Measurements from ENCODE around the gene RBFOX1. TPM values are rescaled to one million over a fixed set of nuclear protein-coding genes. Genes with fewer than 3 reads are reported as not detected.

RBFOX1 gene
- total RNA-seq, 2 donors from 2014 or later: not detected

DNA sequence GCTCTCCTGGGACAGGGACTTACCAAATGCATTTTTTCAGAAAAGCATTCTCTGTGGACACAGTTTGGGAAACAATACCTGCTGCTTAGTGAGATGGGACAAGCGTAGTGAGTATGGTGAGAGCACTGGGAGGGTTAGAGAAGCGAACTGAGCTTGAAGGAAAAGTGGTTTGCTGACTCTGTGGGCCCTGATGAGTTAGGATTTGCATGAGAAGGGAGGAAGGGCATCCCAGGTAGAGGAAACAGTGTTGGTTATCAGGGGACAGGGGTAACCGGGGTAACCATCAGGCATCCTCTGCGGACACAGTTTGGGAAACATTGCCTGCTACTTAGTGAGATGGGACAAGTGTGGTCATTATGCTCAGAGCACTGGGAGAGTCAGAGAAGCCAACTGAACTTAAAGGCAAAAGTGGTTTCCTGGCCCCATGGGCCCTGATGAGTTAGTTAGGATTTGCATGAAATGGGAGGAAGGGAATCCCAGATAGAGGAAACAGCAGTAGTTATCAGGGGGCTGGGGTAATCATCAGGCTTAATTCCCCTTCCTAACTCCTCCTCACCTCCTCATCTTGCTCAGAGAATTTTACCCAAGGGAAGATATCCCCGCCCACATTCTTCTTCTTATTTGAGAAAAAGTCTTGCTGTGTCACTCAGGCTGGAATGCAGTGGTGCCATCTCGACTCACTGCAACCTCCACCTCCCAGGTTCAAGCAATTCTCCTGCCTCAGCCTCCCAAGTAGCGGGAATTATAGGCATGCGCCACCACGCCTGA is 319.3 kb downstream of the RBFOX1 start:
- Histone ChIP-seq H3K9me3 (no peaks in the 10 kb centered on the region), H3K4me1 (no peaks in the 10 kb centered on the region), H3K27me3 (no peaks in the 10 kb centered on the region), H3K27ac (no peak overlapping the region), H3K36me3 (replicated peaks in 1 of 2; ENCODE audit: insufficient read depth in 1 of 2, low read depth in 2 of 2) (no peaks in the 10 kb centered on the region), H3K4me3 (no peak overlapping the region)
- intact Hi-C loops (cut with DNase I): no loop called here
- TF ChIP-seq, protein P1, sequence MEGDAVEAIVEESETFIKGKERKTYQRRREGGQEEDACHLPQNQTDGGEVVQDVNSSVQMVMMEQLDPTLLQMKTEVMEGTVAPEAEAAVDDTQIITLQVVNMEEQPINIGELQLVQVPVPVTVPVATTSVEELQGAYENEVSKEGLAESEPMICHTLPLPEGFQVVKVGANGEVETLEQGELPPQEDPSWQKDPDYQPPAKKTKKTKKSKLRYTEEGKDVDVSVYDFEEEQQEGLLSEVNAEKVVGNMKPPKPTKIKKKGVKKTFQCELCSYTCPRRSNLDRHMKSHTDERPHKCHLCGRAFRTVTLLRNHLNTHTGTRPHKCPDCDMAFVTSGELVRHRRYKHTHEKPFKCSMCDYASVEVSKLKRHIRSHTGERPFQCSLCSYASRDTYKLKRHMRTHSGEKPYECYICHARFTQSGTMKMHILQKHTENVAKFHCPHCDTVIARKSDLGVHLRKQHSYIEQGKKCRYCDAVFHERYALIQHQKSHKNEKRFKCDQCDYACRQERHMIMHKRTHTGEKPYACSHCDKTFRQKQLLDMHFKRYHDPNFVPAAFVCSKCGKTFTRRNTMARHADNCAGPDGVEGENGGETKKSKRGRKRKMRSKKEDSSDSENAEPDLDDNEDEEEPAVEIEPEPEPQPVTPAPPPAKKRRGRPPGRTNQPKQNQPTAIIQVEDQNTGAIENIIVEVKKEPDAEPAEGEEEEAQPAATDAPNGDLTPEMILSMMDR (IDR thresholded peaks at IDR 0.05): no peak
- no peak for TF ChIP-seq POLR2A (IDR thresholded peaks at IDR 0.05)
- DNase-seq: no peak
- 64 to 69% methylated on average over 9 of the region's 9 CpGs for WGBS, 2 donors
- ATAC-seq: no peak

DNA sequence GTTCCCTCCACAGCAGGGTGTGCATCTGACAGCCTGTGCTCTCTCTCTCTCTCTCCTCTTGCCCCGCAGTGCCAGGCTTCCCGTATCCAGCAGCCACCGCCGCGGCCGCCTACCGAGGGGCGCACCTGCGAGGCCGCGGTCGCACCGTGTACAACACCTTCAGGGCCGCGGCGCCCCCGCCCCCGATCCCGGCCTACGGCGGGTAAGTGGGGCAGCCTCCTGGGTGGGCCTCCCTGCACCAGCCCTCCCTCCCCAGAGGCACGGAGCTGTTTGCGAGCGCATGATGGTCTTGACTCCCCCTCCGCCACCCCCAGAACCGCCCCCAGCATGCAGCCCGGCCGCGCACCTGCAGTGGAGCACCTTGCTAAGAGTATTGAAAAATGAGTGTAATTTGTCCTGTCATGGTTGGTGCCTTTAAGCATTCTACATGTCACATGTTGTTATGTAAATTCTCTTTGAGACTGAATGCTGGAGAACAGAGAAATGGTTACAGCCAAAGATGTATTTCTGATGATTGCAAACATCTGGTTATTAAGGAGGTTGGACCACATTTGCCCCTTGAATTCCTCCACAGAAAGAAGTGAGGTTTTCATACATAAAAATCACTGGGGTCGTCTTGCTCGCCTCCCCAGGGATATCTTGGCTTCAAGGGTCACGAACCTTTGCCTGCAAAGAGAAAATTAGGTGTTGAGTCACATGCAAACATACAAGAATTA is 321.3 kb downstream of the RBFOX1 start:
- TF ChIP-seq POLR2A (IDR thresholded peaks at IDR 0.05): no peak
- TF ChIP-seq, protein P1 (IDR thresholded peaks at IDR 0.05): no peak
- H3K9me3 ChIP-seq: no peaks in the 10 kb centered on the region
- no peaks in the 10 kb centered on the region for H3K27me3 ChIP-seq
- DNase-seq (no peak), ATAC-seq (no peak)
- 48 to 73% methylated on average over 5 to 16 of the region's 32 CpGs for WGBS, 2 donors
- no peak overlapping the region for H3K27ac ChIP-seq
- intact Hi-C loops (cut with DNase I): no loop called here
- no peaks in the 10 kb centered on the region for H3K36me3 ChIP-seq (replicated peaks in 1 of 2; ENCODE audit: insufficient read depth in 1 of 2, low read depth in 2 of 2)
- H3K4me3 ChIP-seq: no peak overlapping the region
- H3K4me1 ChIP-seq: no peaks in the 10 kb centered on the region

DNA sequence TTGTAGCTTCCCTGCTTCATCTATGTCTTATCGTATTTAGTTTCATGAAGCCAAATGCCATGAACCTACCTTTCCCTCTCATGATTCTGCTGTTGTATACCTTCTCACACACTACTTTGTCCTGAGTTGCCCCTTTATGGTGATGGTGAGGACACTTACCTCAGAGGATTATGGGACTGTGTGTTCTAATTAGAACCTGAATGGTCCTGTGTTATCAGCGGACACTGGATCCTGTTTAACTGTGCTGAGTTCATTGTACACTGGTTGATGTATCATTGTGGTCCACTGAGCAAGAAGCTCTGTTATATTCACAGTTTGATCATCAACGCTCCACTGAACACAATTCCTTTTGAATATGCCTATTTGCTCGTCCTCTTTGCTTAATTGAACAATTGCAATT is 343.0 kb downstream of the RBFOX1 start:
- no peaks in the 10 kb centered on the region for H3K36me3 ChIP-seq (replicated peaks in 1 of 2; ENCODE audit: insufficient read depth in 1 of 2, low read depth in 2 of 2)
- no peaks in the 10 kb centered on the region for H3K9me3 ChIP-seq
- TF ChIP-seq, protein P1 (IDR thresholded peaks at IDR 0.05): no peak
- no peak for TF ChIP-seq POLR2A (IDR thresholded peaks at IDR 0.05)
- H3K4me3 ChIP-seq: no peak overlapping the region
- H3K4me1 ChIP-seq: no peaks in the 10 kb centered on the region
- H3K27ac ChIP-seq: no peak overlapping the region
- DNase-seq (no peak), ATAC-seq (no peak)
- 66 to 73% methylated on average over 4 of the region's 4 CpGs for WGBS, 2 donors
- peaks cover 0 to 3% of the 10 kb centered on the region in 2 donors for H3K27me3 ChIP-seq
- intact Hi-C loops (cut with DNase I): no loop called here

DNA sequence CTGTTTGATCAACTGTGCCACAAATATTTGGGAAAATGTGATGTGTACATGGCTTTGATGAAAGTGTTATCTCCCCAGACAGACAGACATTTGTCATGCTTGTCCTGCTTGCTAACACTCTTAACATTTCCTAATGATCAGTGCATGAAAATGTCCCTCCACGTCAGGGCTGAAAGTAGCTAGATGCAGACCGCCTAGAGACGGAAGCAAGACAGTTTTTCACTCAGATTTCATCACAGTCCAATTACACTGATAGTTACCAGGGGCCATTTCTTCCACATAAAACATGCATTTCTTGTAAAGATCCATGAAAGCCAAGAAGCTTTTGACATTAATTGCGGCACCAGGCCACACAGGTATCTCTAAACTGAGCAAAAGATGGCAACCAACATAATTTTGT is 347.7 kb downstream of the RBFOX1 start:
- Histone ChIP-seq H3K27ac (no peak overlapping the region), H3K9me3 (no peaks in the 10 kb centered on the region), H3K4me3 (no peak overlapping the region), H3K36me3 (replicated peaks in 1 of 2; ENCODE audit: insufficient read depth in 1 of 2, low read depth in 2 of 2) (no peaks in the 10 kb centered on the region), H3K4me1 (no peaks in the 10 kb centered on the region), H3K27me3 (peaks cover 0 to 3% of the 10 kb centered on the region in 2 donors)
- 58 to 60% methylated on average over 4 of the region's 4 CpGs for WGBS, 2 donors
- DNase-seq: no peak
- TF ChIP-seq POLR2A (IDR thresholded peaks at IDR 0.05): no peak
- TF ChIP-seq, protein P1 (IDR thresholded peaks at IDR 0.05): no peak
- no peak for ATAC-seq
- intact Hi-C loops (cut with DNase I): no loop called here
